22Rv1 (cell line): ENCODE results near the gene SP100.

Source experiments
- H3K27ac ChIP-seq: fragments of 450-650 bp; 2 replicates; pipeline ENCODE4 v1.5.1; 2017
- CTCF ChIP-seq: fragments of 450-650 bp; IDR thresholded peaks from 2 replicates; pipeline ENCODE4 v1.5.1; 2017; ENCODE audit warnings: mild to moderate bottlenecking
- ZFX ChIP-seq: fragments of 450-650 bp; IDR thresholded peaks from 2 replicates; pipeline ENCODE4 v1.6.1; 2017; ENCODE audit warnings: antibody characterized with exemption, borderline replicate concordance

SP100 gene

GRCh38 chr2:230412371-230412711 lies 3.7 kb upstream of the SP100 start:
- TF ChIP-seq CTCF: no peak
- TF ChIP-seq ZFX: no peak
- H3K27ac ChIP-seq: no peak overlapping the region; the same call in 1 of the 2 replicates

GRCh38 chr2:230412846-230413245 lies 3.2 kb upstream of the SP100 start:
- no peak overlapping the region for H3K27ac ChIP-seq
- TF ChIP-seq ZFX: no peak
- TF ChIP-seq CTCF: no peak

- H3K27ac ChIP-seq: no peak overlapping the region
- TF ChIP-seq CTCF (no peak), ZFX (no peak)
Observed at GRCh38 chr2:230413479-230413878, 2.5 kb upstream of the SP100 start.

GRCh38 chr2:230414302-230414701 lies 1.7 kb upstream of the SP100 start:
- H3K27ac ChIP-seq: no peak overlapping the region
- no peak for TF ChIP-seq CTCF
- no peak for TF ChIP-seq ZFX

GRCh38 chr2:230417436-230417835 lies 1.4 kb downstream of the SP100 start:
- TF ChIP-seq ZFX: no peak
- no peak for TF ChIP-seq CTCF
- H3K27ac ChIP-seq: no peak overlapping the region

- no peak overlapping the region for H3K27ac ChIP-seq
- TF ChIP-seq CTCF (no peak), ZFX (no peak)
Observed at GRCh38 chr2:230418341-230419016, 2.5 kb downstream of the SP100 start.

- no peak for TF ChIP-seq ZFX
- TF ChIP-seq CTCF: no peak
- no peak overlapping the region for H3K27ac ChIP-seq
Observed at GRCh38 chr2:230419181-230419580, 3.2 kb downstream of the SP100 start.
